Neural progenitor cell (in vitro differentiated cells): ENCODE measurements around the gene RPTOR. TPM values are rescaled to one million over a fixed set of nuclear protein-coding genes. Genes with fewer than 3 reads are reported as not detected.
A peak's percentile ranks its signal among the peaks of the same experiment; 100 is the strongest.

Experiments used
- DNase-seq: peaks from one replicate; pipeline ENCODE4 v3.0.0-alpha.2; 2016; ENCODE audit warnings: low spot score
- H2AFZ ChIP-seq: fragments of 200-600 bp; sonication (generic); replicated peaks from 2 replicates; pipeline ENCODE4 v1.6.1; 2016; ENCODE audit warnings: antibody characterized with exemption
- H3F3A ChIP-seq: fragments of 200-600 bp; sonication (generic); 2 replicates; pipeline ENCODE4 v1.6.1; 2016; ENCODE audit warnings: antibody characterized with exemption, low read depth
- H3K27ac ChIP-seq: fragments of 200-600 bp; sonication (generic); 2 replicates; pipeline ENCODE4 v1.5.1; 2016; ENCODE audit warnings: mild to moderate bottlenecking
- H3K27me3 ChIP-seq: fragments of 200-600 bp; sonication (generic); 2 replicates; pipeline ENCODE4 v1.6.1; 2016; ENCODE audit warnings: mild to moderate bottlenecking, moderate library complexity
- H3K36me3 ChIP-seq: fragments of 200-600 bp; sonication (generic); 2 replicates; pipeline ENCODE4 v1.5.1; 2016
- H3K4me1 ChIP-seq: fragments of 200-600 bp; sonication (generic); 2 replicates; pipeline ENCODE4 v1.6.1; 2016; ENCODE audit warnings: mixed run types
- H3K4me2 ChIP-seq: fragments of 200-600 bp; sonication (generic); 2 replicates; pipeline ENCODE4 v1.6.1; 2016
- H3K4me3 ChIP-seq: fragments of 200-600 bp; sonication (generic); 2 replicates; pipeline ENCODE4 v1.5.1; 2016
- H3K79me2 ChIP-seq: fragments of 200-600 bp; sonication (generic); 2 replicates; pipeline ENCODE4 v1.6.1; 2016; ENCODE audit warnings: low read depth
- H3K9ac ChIP-seq: fragments of 200-600 bp; sonication (generic); 2 replicates; pipeline ENCODE4 v1.6.1; 2016
- H3K9me3 ChIP-seq: fragments of 200-600 bp; sonication (generic); 2 replicates; pipeline ENCODE4 v1.5.1; 2016; ENCODE audit warnings: low read depth
- H4K20me1 ChIP-seq: fragments of 200-600 bp; sonication (generic); 2 replicates; pipeline ENCODE4 v1.6.1; 2016; ENCODE audit warnings: low read depth
- H3K27ac Mint-ChIP-seq: 3 replicates; pipeline ENCODE4 v1.8.0; 2021; ENCODE audit warnings: mixed read lengths
- H3K27me3 Mint-ChIP-seq: 2 replicates; pipeline ENCODE4 v1.8.0; 2022; ENCODE audit warnings: low read depth, mild to moderate bottlenecking, inconsistent platforms, moderate library complexity, mixed read lengths; ENCODE audit not compliant: insufficient read depth
- H3K36me3 Mint-ChIP-seq: 3 replicates; pipeline ENCODE4 v1.8.0; 2021; ENCODE audit warnings: mixed read lengths
- H3K4me1 Mint-ChIP-seq: 3 replicates; pipeline ENCODE4 v1.8.0; 2021; ENCODE audit warnings: mixed read lengths
- H3K4me3 Mint-ChIP-seq: 3 replicates; pipeline ENCODE4 v1.8.0; 2021; ENCODE audit warnings: mild to moderate bottlenecking, moderate library complexity, mixed read lengths
- H3K9me3 Mint-ChIP-seq: 3 replicates; pipeline ENCODE4 v1.8.0; 2020; ENCODE audit warnings: mixed read lengths
- EZH2 ChIP-seq: fragments of 200-600 bp; sonication (generic); IDR thresholded peaks from 2 replicates; pipeline ENCODE4 v1.6.1; 2017; ENCODE audit warnings: antibody characterized with exemption, mild to moderate bottlenecking, moderate library complexity
- EZH2phosphoT487 ChIP-seq: fragments of 200-600 bp; sonication (generic); IDR thresholded peaks from 2 replicates; pipeline ENCODE4 v1.6.1; 2017; ENCODE audit warnings: antibody characterized with exemption
- total RNA-seq: library from RNA; depleted of rRNA; stranded (reverse); fragments of >200 nt; gene quantifications from 2 replicates; pipeline ENCODE4 v1.2.3, GENCODE V29; 2015; ENCODE audit warnings: low replicate concordance
- TF ChIP-seq, protein P1 (sequence below): fragments of 200-600 bp; sonication (generic); IDR thresholded peaks from 2 replicates; pipeline ENCODE4 v1.5.1; 2017; ENCODE audit warnings: antibody characterized with exemption, mild to moderate bottlenecking

RPTOR gene
- total RNA-seq, 1 donor from 2014 or later, result 7.4 TPM

DNA sequence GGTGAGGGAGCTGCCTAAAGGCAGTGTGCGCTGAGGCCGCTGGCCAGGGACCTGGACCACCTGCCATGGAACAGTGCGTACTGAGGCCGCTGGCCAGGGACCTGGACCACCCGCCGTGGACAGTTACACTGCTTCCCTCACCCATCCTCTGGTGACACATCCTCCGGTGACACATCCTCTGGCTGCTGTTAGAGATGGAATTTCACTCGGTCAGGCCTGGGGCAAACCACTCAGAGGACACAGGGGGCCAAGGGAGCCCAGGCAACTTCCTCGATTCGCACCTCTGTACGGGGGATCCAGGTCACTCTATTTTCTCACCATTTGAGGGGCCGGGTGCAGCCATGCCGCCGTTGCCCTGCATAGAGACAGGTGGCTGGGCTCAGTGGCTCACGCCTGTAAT lies 32.4 kb upstream of the RPTOR start:
- Histone ChIP-seq H3K4me3 (no peak overlapping the region), H3K4me1 (no peaks in the 10 kb centered on the region), H3K27ac (no peak overlapping the region), H3K9me3 (no peaks in the 10 kb centered on the region), H3K27me3 (peaks cover 61% of the 10 kb centered on the region), H3K36me3 (no peaks in the 10 kb centered on the region), H3F3A (no peaks in the 10 kb centered on the region), H3K9ac (no peak overlapping the region), H3K79me2 (no peaks in the 10 kb centered on the region), H3K4me2 (no peak overlapping the region), H4K20me1 (peaks cover 2% of the 10 kb centered on the region), H2AFZ (no peak overlapping the region)
- Mint-ChIP-seq H3K36me3 (no peaks in the 10 kb centered on the region), H3K9me3 (no peaks in the 10 kb centered on the region), H3K27ac (no peak overlapping the region), H3K4me1 (no peaks in the 10 kb centered on the region), H3K27me3 (peaks cover 9% of the 10 kb centered on the region), H3K4me3 (no peak overlapping the region)
- no peak for DNase-seq
- TF ChIP-seq EZH2phosphoT487, result no peak
- no peak for TF ChIP-seq EZH2
- TF ChIP-seq, protein P1, sequence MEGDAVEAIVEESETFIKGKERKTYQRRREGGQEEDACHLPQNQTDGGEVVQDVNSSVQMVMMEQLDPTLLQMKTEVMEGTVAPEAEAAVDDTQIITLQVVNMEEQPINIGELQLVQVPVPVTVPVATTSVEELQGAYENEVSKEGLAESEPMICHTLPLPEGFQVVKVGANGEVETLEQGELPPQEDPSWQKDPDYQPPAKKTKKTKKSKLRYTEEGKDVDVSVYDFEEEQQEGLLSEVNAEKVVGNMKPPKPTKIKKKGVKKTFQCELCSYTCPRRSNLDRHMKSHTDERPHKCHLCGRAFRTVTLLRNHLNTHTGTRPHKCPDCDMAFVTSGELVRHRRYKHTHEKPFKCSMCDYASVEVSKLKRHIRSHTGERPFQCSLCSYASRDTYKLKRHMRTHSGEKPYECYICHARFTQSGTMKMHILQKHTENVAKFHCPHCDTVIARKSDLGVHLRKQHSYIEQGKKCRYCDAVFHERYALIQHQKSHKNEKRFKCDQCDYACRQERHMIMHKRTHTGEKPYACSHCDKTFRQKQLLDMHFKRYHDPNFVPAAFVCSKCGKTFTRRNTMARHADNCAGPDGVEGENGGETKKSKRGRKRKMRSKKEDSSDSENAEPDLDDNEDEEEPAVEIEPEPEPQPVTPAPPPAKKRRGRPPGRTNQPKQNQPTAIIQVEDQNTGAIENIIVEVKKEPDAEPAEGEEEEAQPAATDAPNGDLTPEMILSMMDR, result no peak

DNA sequence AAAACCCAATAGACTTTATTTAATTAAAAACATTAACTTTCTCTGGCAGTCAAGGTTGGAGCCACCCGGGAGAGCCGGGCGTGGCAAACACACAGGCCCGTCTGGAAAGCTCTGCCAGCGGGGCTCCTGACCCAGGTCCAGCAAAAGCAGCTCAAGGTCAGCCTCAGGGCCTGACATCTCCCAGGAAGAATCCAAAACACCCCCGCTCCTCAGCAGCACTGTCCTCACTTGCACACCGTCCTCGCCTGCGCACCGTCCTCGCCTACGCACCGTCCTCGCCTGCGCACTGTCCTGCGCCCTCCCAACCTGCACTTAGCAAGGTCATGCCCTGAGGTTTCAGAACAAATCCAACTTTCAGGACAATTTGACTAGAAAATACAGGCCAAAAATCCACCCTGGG lies 31.4 kb upstream of the RPTOR start:
- no peak for TF ChIP-seq EZH2
- TF ChIP-seq EZH2phosphoT487, result no peak
- TF ChIP-seq, protein P1, result no peak
- Histone ChIP-seq H2AFZ (no peak overlapping the region), H3K4me1 (no peaks in the 10 kb centered on the region), H3K79me2 (no peaks in the 10 kb centered on the region), H3K9ac (no peak overlapping the region), H3K36me3 (no peaks in the 10 kb centered on the region), H3F3A (no peaks in the 10 kb centered on the region), H3K4me3 (no peak overlapping the region), H3K9me3 (no peaks in the 10 kb centered on the region), H3K27me3 (peaks cover 58% of the 10 kb centered on the region), H3K27ac (no peak overlapping the region), H4K20me1 (peaks cover 2% of the 10 kb centered on the region), H3K4me2 (no peak overlapping the region)
- DNase-seq, result no peak
- Mint-ChIP-seq H3K27ac (no peak overlapping the region), H3K27me3 (peaks cover 9% of the 10 kb centered on the region), H3K4me1 (no peaks in the 10 kb centered on the region), H3K36me3 (no peaks in the 10 kb centered on the region), H3K4me3 (peak overlapping the region; percentile 31), H3K9me3 (no peaks in the 10 kb centered on the region)

DNA sequence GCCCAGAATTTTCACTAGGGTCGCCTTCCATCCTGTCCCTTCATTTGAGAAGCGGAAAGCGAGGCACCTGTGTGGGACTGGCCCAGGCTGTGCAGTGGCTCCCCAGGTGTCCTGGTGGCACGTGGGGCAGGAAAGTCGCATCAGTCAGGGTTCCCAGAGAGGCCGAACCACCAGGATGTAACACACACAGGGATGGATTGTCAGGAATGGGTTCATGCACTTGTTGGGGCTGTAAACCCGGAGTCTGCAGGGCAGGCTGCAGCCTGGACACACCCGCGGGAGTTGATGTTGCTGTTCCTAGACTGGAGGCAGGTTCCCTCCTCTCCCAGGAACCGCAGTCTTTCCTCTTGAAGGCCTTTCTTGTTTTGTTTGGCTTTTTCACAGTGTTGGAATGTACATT lies 30.7 kb upstream of the RPTOR start:
- Mint-ChIP-seq H3K36me3 (no peaks in the 10 kb centered on the region), H3K27ac (no peak overlapping the region), H3K4me1 (no peaks in the 10 kb centered on the region), H3K4me3 (no peak overlapping the region), H3K27me3 (peaks cover 9% of the 10 kb centered on the region), H3K9me3 (no peaks in the 10 kb centered on the region)
- Histone ChIP-seq H3K4me2 (no peak overlapping the region), H3F3A (no peaks in the 10 kb centered on the region), H2AFZ (no peak overlapping the region), H3K79me2 (no peaks in the 10 kb centered on the region), H3K4me1 (no peaks in the 10 kb centered on the region), H3K4me3 (no peak overlapping the region), H3K36me3 (no peaks in the 10 kb centered on the region), H3K27ac (no peak overlapping the region), H3K9me3 (no peaks in the 10 kb centered on the region), H4K20me1 (peaks cover 2% of the 10 kb centered on the region), H3K27me3 (peaks cover 58% of the 10 kb centered on the region), H3K9ac (no peak overlapping the region)
- TF ChIP-seq EZH2 (no peak), EZH2phosphoT487 (no peak)
- TF ChIP-seq, protein P1, result no peak
- no peak for DNase-seq
